HG02763 (cell line): ENCODE data around the gene CLRN3.
A peak's percentile ranks its signal among the peaks of the same experiment; 100 is the strongest.

Source experiments
- ATAC-seq: cut with Tn5 transposase; IDR thresholded peaks from one replicate; pipeline ENCODE4 v1.9.1; 2021; ENCODE audit warnings: mild to moderate bottlenecking, moderate library complexity; ENCODE audit not compliant: unreplicated experiment

Gene CLRN3

GRCh38 chr10:127875916-127876315 lies 16.8 kb downstream of the CLRN3 start:
- no peak for ATAC-seq

GRCh38 chr10:127875449-127875765 lies 17.3 kb downstream of the CLRN3 start:
- ATAC-seq = no peak

- ATAC-seq = no peak
Measured at GRCh38 chr10:127874671-127875448, 17.9 kb downstream of the CLRN3 start.

- ATAC-seq = no peak
Measured at GRCh38 chr10:127873901-127874470, 18.8 kb downstream of the CLRN3 start.

- no peak for ATAC-seq
Measured at GRCh38 chr10:127872871-127873600, 19.7 kb downstream of the CLRN3 start.

- no peak for ATAC-seq
Measured at GRCh38 chr10:127872011-127872761, 20.6 kb downstream of the CLRN3 start.

- ATAC-seq = no peak
Measured at GRCh38 chr10:127871631-127872010, 21.1 kb downstream of the CLRN3 start.

GRCh38 chr10:127869329-127869728 lies 23.4 kb downstream of the CLRN3 start:
- ATAC-seq = no peak

GRCh38 chr10:127867805-127868204 lies 24.9 kb downstream of the CLRN3 start:
- no peak for ATAC-seq

GRCh38 chr10:127866276-127867013 lies 26.3 kb downstream of the CLRN3 start:
- no peak for ATAC-seq

- ATAC-seq = no peak
Measured at GRCh38 chr10:127863231-127863825, 29.4 kb downstream of the CLRN3 start.

GRCh38 chr10:127860592-127860991 lies 32.1 kb downstream of the CLRN3 start:
- ATAC-seq = no peak

GRCh38 chr10:127855976-127856375 lies 36.8 kb downstream of the CLRN3 start:
- ATAC-seq = no peak

GRCh38 chr10:127855591-127855881 lies 37.2 kb downstream of the CLRN3 start:
- no peak for ATAC-seq

- peak; percentile 61 for ATAC-seq
Measured at GRCh38 chr10:127854769-127855590, 37.8 kb downstream of the CLRN3 start.

- ATAC-seq = peak; percentile 58
Measured at GRCh38 chr10:127853868-127854768, 38.6 kb downstream of the CLRN3 start.

- no peak for ATAC-seq
Measured at GRCh38 chr10:127852456-127852855, 40.3 kb downstream of the CLRN3 start.

- ATAC-seq = no peak
Measured at GRCh38 chr10:127851661-127852194, 41.0 kb downstream of the CLRN3 start.
